GM19467 (cell line): ENCODE results near the gene BRD9.
"Not testable (repeated sequence)": the region's sequence is repeated elsewhere in the genome, so short reads cannot be mapped to it uniquely, and the experiment has no call there.

Experiments used
- ATAC-seq: cut with Tn5 transposase; IDR thresholded peaks from one replicate; pipeline ENCODE4 v1.9.1; 2021; ENCODE audit warnings: mild to moderate bottlenecking, moderate library complexity; ENCODE audit not compliant: unreplicated experiment

Gene BRD9

GRCh38 chr5:860506-861150 is 32.0 kb downstream of the BRD9 start:
- ATAC-seq = no peak

DNA sequence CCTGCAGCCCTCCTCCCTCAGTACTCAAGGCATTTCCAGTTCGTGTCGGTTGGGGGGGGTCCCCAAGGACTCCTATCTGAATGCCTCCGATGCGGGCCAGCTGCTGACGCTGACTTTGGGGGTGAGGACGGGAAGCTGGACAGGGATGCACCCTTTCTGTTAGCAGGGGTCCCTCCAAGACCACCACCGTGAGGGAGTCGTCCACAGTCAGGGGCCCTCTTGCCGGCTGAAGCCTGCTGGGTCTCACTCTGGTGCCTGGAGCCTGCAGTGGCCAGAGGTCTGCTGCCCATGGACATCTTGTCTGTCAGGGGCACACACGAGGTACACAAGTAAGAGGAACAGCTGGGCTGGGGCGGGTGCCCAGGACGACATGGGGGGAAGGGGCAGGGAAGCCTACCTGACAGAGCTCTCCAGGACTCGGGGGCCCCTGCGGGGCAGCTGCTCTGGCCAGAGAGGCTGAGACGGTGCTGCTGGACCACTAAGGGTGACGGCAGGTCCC is 32.8 kb downstream of the BRD9 start:
- ATAC-seq = no peak

GRCh38 chr5:859391-859790 is 33.2 kb downstream of the BRD9 start:
- ATAC-seq = no peak

DNA sequence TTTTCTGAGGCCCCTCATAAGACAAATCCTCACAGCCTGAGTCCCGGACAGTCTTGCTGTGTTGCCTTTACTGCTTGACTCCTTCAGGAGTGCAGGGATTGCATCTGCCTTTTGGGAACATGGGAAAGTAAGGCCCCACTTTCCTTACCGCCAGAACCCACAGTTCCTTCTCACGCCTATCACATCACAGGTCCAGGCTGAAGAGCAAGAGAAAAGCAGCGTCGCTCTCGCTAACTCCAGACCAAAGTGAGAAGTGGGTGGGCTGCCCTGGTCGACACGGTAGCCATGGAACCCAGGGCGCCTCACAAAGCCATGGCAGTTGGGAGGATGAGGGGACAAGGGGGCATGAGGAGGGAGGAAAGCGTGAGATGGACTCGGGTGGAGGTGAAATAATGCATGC is 33.9 kb downstream of the BRD9 start:
- ATAC-seq = no peak

GRCh38 chr5:856531-857425 is 35.8 kb downstream of the BRD9 start:
- ATAC-seq = no peak

GRCh38 chr5:855771-856530 is 36.6 kb downstream of the BRD9 start:
- no peak for ATAC-seq

DNA sequence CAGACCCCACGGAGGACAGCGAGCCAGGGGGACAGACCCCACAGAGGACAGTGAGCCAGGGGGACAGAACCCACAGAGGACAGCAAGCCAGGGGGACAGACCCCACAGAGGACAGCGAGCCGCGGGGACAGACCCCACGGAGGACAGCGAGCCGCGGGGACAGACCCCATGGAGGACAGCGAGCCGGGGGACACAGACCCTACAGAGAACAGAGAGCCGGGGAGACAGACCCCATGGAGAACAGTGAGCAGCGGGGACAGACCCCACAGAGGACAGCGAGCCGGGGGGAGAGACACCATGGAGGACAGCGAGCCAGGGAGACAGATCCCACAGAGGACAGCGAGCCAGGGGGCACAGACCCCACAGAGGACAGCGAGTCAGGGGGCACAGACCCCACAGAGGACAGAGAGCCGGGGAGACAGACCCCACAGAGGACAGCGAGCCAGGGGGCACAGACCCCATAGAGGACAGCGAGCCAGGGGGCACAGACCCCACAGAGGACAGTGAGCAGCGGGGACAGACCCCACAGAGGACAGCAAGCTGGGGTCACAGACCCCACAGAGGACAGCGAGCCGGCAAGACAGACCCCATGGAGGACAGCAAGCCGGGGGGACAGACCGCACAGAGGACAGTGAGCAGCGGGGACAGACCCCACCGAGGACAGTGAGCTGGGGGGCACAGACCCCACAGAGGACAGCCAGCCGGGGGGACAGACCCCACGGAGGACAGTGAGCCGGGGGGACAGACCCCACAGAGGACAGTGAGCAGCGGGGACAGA is 37.4 kb downstream of the BRD9 start:
- no peak for ATAC-seq

DNA sequence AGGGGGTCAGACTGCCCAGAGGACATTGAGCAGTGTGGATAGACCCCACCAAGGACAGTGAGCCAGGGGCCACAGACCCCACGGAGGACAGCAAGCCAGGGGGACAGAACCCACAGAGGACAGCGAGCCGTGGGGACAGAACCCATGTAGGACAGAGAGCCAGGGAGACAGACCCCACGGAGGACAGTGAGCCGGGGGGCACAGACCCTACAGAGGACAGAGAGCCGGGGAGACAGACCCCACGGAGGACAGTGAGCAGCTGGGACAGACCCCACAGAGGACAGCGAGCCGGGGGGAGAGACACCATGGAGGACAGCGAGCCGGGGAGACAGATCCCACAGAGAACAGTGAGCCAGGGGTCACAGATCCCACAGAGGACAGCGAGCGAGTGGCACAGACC is 38.4 kb downstream of the BRD9 start:
- ATAC-seq = no peak

DNA sequence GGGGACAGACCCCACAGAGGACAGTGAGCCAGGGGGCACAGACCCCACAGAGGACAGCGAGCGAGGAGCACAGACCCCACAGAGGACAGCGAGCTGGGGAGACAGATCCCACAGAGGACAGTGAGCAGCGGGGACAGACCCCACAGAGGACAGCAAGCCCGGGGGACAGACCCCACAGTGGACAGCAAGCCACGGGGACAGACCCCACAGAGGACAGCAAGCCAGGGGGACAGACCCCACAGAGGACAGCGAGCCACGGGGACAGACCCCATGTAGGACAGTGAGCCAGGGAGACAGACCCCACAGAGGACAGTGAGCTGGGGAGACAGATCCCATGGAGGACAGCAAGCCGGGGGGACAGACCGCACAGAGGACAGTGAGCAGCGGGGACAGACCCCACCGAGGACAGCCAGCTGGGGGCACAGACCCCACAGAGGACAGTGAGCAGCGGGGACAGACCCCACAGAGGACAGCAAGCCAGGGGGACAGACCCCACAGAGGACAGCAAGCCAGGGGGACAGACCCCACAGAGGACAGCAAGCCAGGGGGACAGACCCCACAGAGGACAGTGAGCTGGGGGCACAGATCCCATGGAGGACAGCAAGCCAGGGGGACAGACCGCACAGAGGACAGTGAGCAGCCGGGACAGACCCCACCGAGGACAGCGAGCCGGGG is 39.0 kb downstream of the BRD9 start:
- not testable (repeated sequence) for ATAC-seq

DNA sequence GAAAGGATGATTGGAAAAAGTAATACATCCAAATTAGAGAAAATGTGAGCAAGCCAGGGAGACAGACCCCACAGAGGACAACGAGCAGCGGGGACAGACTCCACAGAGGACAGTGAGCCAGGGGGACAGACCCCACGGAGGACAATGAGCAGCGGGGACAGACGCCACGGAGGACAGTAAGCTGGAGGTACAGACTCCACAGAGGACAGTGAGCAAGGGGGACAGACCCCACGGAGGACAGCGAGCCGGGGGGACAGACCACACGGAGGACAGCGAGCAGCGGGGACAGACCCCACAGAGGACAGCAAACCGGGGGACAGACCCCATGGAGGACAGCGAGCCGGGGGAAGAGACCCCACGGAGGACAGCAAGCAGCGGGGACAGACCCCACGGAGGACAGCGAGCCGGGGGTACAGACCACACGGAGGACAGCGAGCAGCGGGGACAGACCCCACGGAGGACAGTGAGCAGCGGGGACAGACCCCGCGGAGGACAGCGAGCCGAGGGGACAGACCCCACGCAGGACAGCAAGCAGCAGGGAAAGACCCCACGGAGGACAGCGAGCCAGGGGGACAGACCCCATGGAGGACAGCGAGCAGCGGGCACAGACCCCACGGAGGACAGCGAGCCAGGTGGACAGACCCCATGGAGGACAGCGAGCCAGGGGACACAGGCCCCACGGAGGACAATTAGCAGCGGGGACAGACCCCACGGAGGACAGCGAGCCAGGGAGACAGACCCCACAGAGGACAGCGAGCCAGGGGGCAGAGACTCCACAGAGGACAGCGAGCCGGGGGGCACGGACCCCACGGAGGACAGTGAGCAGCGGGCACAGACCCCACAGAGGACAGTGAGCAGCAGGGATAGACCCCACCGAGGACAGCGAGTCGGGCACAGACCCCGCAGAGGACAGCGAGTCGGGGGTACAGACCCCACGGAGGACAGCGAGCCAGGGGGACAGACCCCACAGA is 39.9 kb downstream of the BRD9 start:
- ATAC-seq = no peak

- no peak for ATAC-seq
These were observed 40.6 kb downstream of the BRD9 start for GRCh38 chr5:852018-852417.

GRCh38 chr5:851553-851952 is 41.0 kb downstream of the BRD9 start:
- no peak for ATAC-seq

GRCh38 chr5:851076-851475 is 41.5 kb downstream of the BRD9 start:
- ATAC-seq = no peak

DNA sequence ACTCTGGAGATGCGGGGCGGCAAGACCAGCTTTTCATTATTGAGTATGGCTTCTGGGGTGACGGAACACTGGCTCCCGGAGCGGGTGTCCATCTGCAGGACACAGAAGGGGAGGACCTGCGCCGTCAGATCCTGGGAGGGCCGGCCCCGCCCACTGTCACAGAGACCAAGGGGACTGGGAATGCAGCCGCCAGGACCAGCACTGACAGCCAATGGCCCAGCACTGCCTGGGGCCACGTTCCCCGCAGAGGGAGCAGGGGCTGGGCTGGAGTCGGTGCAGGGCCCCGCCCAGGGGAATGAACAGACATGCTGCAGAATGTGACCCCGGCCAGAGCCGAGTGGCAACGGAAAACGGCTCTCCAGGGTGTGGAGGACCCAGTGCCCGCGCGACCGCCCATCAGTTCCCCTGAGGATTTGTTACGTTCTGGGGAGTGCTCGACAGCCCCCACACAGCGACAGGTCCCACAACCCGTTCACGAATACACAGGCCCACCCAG is 42.0 kb downstream of the BRD9 start, which contains the start of gene ZDHHC11:
ZDHHC11 (minus strand) TSS at position 476 of the 496 bp plus-strand sequence; CDS start at position 92, 384 bp downstream.
- ATAC-seq = no peak

GRCh38 chr5:849651-850301 is 42.8 kb downstream of the BRD9 start:
- ATAC-seq = no peak

- no peak for ATAC-seq
These were observed 43.9 kb downstream of the BRD9 start for GRCh38 chr5:848671-849111.

- ATAC-seq = not testable (repeated sequence)
These were observed 44.9 kb downstream of the BRD9 start for GRCh38 chr5:847736-848135.

- ATAC-seq = not testable (repeated sequence)
These were observed 45.4 kb downstream of the BRD9 start for GRCh38 chr5:847212-847611.
